Activated CD8-positive, alpha-beta T cell treated with anti-CD3 and anti-CD28 coated beads, Interleukin-2, amount 10 ng/mL, durations not matched to agents 7 days and 5 days (primary cell): Measurements from ENCODE around the gene SMG6. TPM values are rescaled to one million over a fixed set of nuclear protein-coding genes. Genes with fewer than 3 reads are reported as not detected.
A peak's percentile ranks its signal among the peaks of the same experiment; 100 is the strongest.
"Not testable (repeated sequence)": the region's sequence is repeated elsewhere in the genome, so short reads cannot be mapped to it uniquely, and the experiment has no call there.

ENCODE experiments used
- ATAC-seq: fragments of 150-1000 bp; cut with Tn5 transposase; one replicate; pipeline ENCODE4 v1.10.0; 2021; ENCODE audit warnings: moderate library complexity
- CTCF ChIA-PET: fragments of 350-600 bp; sonication (Branson Sonifier 250); formaldehyde crosslinking; loops from one replicate; lab custom pipeline; 2021; ENCODE audit warnings: antibody characterized with exemption; lab: Charles Lee
- POLR2A ChIA-PET: fragments of 350-600 bp; sonication (Branson Sonifier 250); formaldehyde crosslinking; loops from one replicate; lab custom pipeline; 2021; ENCODE audit warnings: antibody characterized with exemption; lab: Charles Lee
- DNase-seq: peaks from one replicate; pipeline ENCODE4 v3.0.0-alpha.2; 2020
- H3K27ac Mint-ChIP-seq: one replicate; pipeline ENCODE4 v1.8.0; 2021; ENCODE audit warnings: mild to moderate bottlenecking, mixed read lengths
- H3K27me3 Mint-ChIP-seq: one replicate; pipeline ENCODE4 v1.8.0; 2021; ENCODE audit warnings: low read depth, mixed read lengths
- H3K36me3 Mint-ChIP-seq: one replicate; pipeline ENCODE4 v1.8.0; 2021; ENCODE audit warnings: low read depth, mixed read lengths
- H3K4me1 Mint-ChIP-seq: one replicate; pipeline ENCODE4 v1.8.0; 2021; ENCODE audit warnings: low read depth, mixed read lengths
- H3K4me3 Mint-ChIP-seq: one replicate; pipeline ENCODE4 v1.8.0; 2021; ENCODE audit warnings: mild to moderate bottlenecking, mixed read lengths
- H3K9me3 Mint-ChIP-seq: one replicate; pipeline ENCODE4 v1.8.0; 2022; ENCODE audit warnings: mixed read lengths; ENCODE audit not compliant: insufficient read depth
- total RNA-seq, 2 experiments: library from RNA; stranded (reverse); gene quantifications; one replicate each; pipeline ENCODE4 v1.2.3, GENCODE V29; 2021

The SMG6 gene
- total RNA-seq, 2 experiments from 2014 or later = 49.8 to 55.9 TPM

DNA sequence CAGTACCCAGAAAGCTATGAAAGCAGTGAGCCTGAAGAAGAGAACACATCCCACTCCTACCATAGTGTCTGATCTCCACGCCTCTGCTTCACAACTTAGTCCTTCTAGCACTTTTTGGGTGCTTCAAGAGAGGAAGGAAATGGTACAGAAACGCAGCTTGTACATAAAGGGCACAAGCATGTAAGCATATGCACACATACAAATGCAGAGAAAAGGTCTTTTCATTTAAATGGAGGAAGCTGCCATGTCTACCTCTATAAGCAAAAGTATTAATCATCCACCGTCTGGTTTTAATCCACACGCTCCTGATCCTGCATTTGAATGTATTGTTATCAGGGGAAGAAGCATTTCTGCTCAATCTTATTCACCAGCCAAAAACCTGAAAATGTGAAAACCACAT is 148.0 kb downstream of the SMG6 start:
- Mint-ChIP-seq H3K27ac (no peak overlapping the region), H3K27me3 (no peaks in the 10 kb centered on the region), H3K4me1 (peaks cover 28% of the 10 kb centered on the region), H3K9me3 (no peaks in the 10 kb centered on the region), H3K4me3 (no peak overlapping the region), H3K36me3 (peaks cover 44% of the 10 kb centered on the region)
- CTCF ChIA-PET = interaction anchor here (0.8 to 1.3 kb wide), 2 partner anchors 74 to 90 kb away, joined by 3 to 4 read pairs; no protein-coding TSS in a partner anchor
- POLR2A ChIA-PET = no interaction called here
- DNase-seq = no peak
- no peak for ATAC-seq

DNA sequence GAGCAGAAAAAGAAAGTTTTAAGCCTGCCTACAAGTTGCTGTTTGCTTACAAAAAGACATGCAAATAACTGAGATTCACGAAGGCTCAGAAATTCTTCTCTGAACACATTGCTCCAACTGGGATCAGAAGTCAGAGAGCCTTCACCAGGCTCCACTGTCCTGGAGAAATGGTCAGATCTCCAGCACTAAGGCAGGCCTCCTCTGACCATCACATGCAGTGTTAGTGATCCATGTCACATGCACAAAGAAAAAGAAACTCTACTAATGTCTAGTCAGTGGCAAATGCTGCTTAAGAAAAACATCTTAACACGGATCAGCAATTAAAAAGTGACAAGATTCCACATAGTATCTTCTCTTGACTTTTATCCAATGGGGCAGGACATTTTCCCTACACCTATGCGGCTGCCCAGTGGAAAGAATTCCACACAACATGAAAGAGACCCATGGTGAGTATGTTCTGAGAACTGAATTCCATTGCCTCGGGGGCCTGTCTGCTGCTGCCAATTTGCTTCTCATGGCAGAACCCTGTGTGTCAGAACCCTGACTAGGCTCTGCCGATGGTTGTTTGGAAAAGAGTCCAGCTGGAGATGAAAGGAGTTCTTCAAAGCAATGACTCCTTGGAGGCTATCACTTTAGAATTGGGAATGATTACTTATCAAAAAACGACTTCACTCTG is 152.1 kb downstream of the SMG6 start:
- POLR2A ChIA-PET = interaction anchor here (0.6 kb wide), 1 partner anchor 1970 kb away, joined by 3 read pairs; no protein-coding TSS in a partner anchor
- CTCF ChIA-PET = interaction anchor here (1.2 kb wide), 1 partner anchor 93 kb away, joined by 3 read pairs; no protein-coding TSS in a partner anchor
- Mint-ChIP-seq H3K27ac (peak overlapping the region; percentile 6), H3K9me3 (no peaks in the 10 kb centered on the region), H3K36me3 (peaks cover 50% of the 10 kb centered on the region), H3K4me1 (peaks cover 12% of the 10 kb centered on the region), H3K4me3 (no peak overlapping the region), H3K27me3 (no peaks in the 10 kb centered on the region)
- no peak for ATAC-seq
- no peak for DNase-seq

DNA sequence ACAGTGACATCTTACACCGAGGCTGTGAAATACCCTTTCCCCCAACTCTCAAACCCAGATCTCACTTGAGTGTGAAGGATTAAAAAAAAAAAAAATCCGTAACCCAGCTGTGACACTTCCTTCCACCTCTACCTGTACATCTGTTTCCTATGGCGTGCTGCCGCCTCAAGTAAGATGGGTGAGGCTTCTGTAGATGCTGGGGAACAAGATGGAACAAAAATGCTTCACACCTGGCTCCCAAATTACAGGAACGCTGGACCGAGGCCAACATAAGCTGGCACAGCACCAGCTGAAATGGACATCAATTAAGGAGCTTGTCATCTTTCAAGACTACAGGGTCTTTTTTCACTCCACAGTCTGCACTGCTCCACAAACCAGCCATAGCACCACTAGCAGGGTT is 152.8 kb downstream of the SMG6 start:
- ChIA-PET POLR2A (interaction anchor here (0.6 kb wide), 1 partner anchor 1970 kb away, joined by 3 read pairs; no protein-coding TSS in a partner anchor), CTCF (interaction anchor here (1.2 kb wide), 1 partner anchor 94 kb away, joined by 3 read pairs; no protein-coding TSS in a partner anchor)
- H3K9me3 Mint-ChIP-seq = no peaks in the 10 kb centered on the region
- ATAC-seq = no peak
- no peak overlapping the region for H3K27ac Mint-ChIP-seq
- H3K4me1 Mint-ChIP-seq = peaks cover 18% of the 10 kb centered on the region
- H3K27me3 Mint-ChIP-seq = no peaks in the 10 kb centered on the region
- H3K36me3 Mint-ChIP-seq = peaks cover 51% of the 10 kb centered on the region
- no peak overlapping the region for H3K4me3 Mint-ChIP-seq
- no peak for DNase-seq

DNA sequence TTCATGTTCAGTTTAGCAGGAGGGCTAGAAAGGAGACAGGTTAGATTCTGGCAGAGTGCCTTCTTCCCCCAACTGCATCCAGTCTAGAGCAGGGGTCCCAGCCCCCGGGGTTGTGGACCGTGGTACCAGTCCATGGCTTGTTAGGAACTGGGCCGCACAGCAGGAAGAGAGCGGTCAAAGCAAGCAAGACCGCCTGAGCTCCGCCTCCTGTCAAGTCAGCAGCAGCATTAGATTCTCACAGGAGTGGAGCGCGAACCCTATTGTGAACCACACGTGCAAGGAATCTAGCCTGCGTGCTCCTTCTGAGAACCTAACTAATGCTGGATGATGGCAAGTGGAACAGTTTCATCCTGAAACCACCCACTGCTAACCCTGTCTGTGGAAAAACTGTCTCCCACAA is 153.7 kb downstream of the SMG6 start:
- Mint-ChIP-seq H3K4me1 (peaks cover 12% of the 10 kb centered on the region), H3K4me3 (no peak overlapping the region), H3K27me3 (no peaks in the 10 kb centered on the region), H3K9me3 (no peaks in the 10 kb centered on the region), H3K36me3 (peaks cover 46% of the 10 kb centered on the region), H3K27ac (no peak overlapping the region)
- ATAC-seq (no peak), DNase-seq (no peak)
- POLR2A ChIA-PET = no interaction called here
- CTCF ChIA-PET = interaction anchor here (1.2 kb wide), 1 partner anchor 203 kb away, joined by 3 read pairs; no protein-coding TSS in a partner anchor

DNA sequence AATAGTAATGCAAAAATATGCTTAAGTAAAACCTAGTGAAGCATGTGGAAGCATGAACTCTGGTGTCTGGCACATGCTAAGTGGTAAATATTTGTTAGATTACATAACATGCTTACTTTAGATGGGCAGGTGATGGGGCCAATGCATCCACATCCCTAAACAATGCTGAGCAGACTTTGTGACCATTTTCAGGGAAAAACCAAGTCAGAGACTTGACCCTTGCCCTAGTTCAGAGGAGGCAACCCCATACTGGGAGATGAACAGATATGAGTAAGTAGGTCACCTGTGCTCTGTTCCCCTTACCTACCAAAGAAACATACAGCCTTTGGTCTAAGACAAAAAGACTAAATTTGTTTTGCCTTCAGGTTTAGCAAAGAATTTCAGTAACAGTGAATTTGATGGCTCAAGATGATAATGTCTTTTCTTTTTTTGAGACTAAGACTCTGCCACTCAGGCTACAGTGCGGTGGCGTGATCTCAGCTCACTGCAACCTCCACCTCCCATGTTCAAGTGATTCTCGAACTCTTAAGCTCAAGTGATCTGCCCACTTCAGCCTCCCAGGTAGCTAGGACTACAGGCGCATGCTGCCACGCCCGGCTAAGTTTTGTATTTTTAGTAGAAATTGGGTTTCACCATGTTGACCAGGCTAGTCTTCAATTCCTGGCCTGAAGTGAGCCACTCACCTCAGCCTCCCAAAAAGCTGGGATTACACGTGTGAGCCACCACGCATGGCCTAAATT is 157.3 kb downstream of the SMG6 start:
- POLR2A ChIA-PET = no interaction called here

DNA sequence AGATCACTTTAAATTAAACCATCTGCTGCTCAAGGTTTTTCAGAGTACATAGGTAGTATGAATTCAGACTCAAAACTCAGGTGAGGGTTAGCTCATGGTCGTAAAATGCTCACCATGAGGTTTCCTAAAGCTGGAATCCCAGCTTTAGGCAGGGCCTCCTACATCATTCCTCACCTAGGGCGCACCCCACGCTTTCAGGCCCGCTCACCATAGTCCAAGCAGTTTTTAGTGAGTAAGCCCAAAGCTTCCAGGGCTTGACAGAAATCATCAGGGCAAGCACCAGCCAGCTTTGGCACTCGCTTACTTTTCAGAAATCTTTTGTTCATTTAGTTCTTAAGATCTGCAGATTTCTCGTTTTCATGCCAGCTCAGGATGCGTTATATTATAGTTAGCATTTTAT is 158.9 kb downstream of the SMG6 start:
- POLR2A ChIA-PET = interaction anchor here (0.6 kb wide), 1 partner anchor 78 kb away, joined by 3 read pairs; no protein-coding TSS in a partner anchor
- Mint-ChIP-seq H3K4me3 (no peak overlapping the region), H3K9me3 (no peaks in the 10 kb centered on the region), H3K27ac (no peak overlapping the region), H3K27me3 (no peaks in the 10 kb centered on the region), H3K4me1 (peaks cover 7% of the 10 kb centered on the region), H3K36me3 (peaks cover 26% of the 10 kb centered on the region)
- CTCF ChIA-PET = interaction anchor here (1.9 kb wide), 1 partner anchor 100 kb away, joined by 6 read pairs; no protein-coding TSS in a partner anchor
- ATAC-seq (no peak), DNase-seq (no peak)

More for the DNA sequence above, 157.3 kb downstream of the SMG6 start:
- Mint-ChIP-seq H3K27ac (no peak overlapping the region), H3K4me3 (no peak overlapping the region), H3K9me3 (no peaks in the 10 kb centered on the region), H3K4me1 (peaks cover 12% of the 10 kb centered on the region), H3K36me3 (peaks cover 37% of the 10 kb centered on the region), H3K27me3 (no peaks in the 10 kb centered on the region)
- DNase-seq = no peak
- CTCF ChIA-PET = interaction anchor here (1.6 kb wide), 1 partner anchor 99 kb away, joined by 4 read pairs; no protein-coding TSS in a partner anchor
- no peak for ATAC-seq

DNA sequence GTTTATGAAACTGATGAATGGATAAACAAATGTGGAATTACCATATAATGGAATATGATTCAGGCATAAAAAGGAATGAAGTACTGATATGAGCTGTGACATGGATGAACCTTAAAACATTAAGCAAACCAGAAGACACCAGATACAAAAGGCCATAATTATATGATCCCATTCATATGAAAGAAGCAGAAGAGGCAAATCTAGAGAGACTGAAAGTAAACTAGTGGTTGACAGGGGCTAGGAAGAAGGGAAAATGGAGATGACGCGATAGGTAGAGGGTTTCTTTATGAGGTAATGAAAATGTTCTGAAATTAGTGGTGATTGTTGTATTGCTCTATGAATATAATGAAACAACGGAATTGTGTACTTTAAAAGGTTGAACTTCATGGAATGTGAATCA is 160.3 kb downstream of the SMG6 start:
- no peak overlapping the region for H3K27ac Mint-ChIP-seq
- ChIA-PET CTCF (no interaction called here), POLR2A (no interaction called here)
- no peaks in the 10 kb centered on the region for H3K27me3 Mint-ChIP-seq
- no peak for DNase-seq
- peaks cover 18% of the 10 kb centered on the region for H3K36me3 Mint-ChIP-seq
- peaks cover 16% of the 10 kb centered on the region for H3K4me1 Mint-ChIP-seq
- H3K9me3 Mint-ChIP-seq = no peaks in the 10 kb centered on the region
- no peak overlapping the region for H3K4me3 Mint-ChIP-seq
- ATAC-seq = no peak

DNA sequence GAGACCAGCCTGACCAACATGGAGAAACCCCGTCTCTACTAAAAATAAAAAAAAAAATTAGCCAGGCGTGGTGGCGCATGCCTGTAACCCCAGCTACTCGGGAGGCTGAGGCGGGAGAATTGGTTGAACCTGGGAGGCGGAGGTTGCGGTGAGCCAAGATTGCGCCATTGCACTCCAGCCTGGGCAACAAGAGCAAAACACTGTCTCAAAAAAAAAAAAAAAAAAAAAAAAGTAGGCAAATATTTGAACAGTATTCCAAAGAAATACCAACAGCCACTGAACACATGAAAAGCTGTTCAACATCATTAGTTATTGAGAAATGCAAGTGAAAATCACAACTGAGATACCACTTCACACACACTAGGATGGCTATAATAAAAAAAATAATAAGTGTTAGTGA is 160.9 kb downstream of the SMG6 start:
- H3K9me3 Mint-ChIP-seq, H3K27ac Mint-ChIP-seq, DNase-seq, H3K27me3 Mint-ChIP-seq, H3K4me3 Mint-ChIP-seq, POLR2A ChIA-PET, ATAC-seq, CTCF ChIA-PET: not testable (repeated sequence)
- Mint-ChIP-seq H3K36me3 (peaks cover 20% of the 10 kb centered on the region), H3K4me1 (peaks cover 22% of the 10 kb centered on the region)

DNA sequence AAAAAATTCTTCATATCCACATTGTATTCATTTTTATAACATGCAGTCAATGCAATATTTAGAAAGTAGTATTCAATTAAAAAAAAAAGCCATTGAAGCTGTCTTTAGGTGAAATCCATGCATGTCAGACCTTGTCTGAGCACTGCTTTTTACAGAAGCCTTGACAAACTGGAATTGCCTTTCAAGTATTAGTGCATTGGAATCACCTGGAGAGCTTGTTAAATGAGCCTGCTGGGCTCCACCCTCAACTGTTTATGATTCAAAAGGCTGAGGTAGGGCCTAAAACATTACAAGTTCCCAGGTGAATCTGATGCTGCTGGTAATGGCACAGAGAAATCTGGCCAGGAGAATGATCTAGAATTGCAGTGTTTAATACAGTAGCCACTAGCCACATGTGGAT is 162.9 kb downstream of the SMG6 start:
- CTCF ChIA-PET = interaction anchor here (1.6 kb wide), 1 partner anchor 104 kb away, joined by 3 read pairs; no protein-coding TSS in a partner anchor

DNA sequence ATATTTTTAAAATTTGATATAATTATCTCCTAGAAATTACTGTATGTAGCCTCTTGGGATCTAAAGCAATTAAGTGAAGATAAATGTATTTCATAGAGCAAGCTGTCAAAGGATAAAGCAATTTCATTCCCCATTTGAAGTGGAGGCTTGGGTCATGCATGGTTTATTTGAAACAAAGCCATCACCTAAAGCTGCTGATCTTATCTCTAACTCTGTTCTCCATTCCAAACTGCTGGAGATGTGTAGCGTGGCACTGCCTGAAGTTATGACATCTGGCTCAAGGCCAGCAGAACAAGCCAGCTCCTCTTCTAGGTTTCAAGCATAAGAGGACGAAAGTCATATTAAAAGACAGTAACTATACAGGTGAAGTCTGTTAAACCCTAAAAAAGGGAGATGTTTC is 164.8 kb downstream of the SMG6 start:
- ChIA-PET POLR2A (interaction anchor here (1.3 kb wide), 1 partner anchor 47 kb away, joined by 4 read pairs; no protein-coding TSS in a partner anchor), CTCF (interaction anchor here (1.1 to 2.9 kb wide), 3 partner anchors 16 to 137 kb away, joined by 3 to 18 read pairs (median 10); no protein-coding TSS in a partner anchor)

More for the DNA sequence above, 162.9 kb downstream of the SMG6 start:
- DNase-seq (no peak), ATAC-seq (no peak)
- Mint-ChIP-seq H3K27ac (no peak overlapping the region), H3K9me3 (no peaks in the 10 kb centered on the region), H3K4me1 (peaks cover 23% of the 10 kb centered on the region), H3K27me3 (no peaks in the 10 kb centered on the region), H3K36me3 (peaks cover 23% of the 10 kb centered on the region), H3K4me3 (no peak overlapping the region)
- POLR2A ChIA-PET = interaction anchor here (0.7 kb wide), 1 partner anchor 687 kb away, joined by 3 read pairs; no protein-coding TSS in a partner anchor

DNA sequence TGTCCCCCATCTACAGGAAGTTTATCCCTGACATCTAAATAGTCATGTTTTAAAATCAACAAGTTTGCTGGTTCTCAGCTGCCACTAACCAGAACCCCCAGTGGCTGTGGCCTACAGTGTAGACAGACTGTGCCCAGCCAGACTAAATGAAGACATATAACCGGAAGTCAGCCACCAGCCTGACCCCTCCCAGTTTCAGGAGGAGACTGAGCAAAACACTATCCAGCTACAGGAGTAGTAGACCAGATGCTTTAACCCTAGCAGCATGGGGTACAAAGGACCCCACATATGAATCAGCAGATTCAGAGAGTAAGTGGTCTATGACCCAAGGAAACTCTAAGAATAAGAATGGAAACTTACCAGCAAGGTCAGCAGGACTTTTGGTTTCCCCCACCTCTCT is 165.3 kb downstream of the SMG6 start:
- POLR2A ChIA-PET = interaction anchor here (1.3 kb wide), 1 partner anchor 47 kb away, joined by 4 read pairs; no protein-coding TSS in a partner anchor
- Mint-ChIP-seq H3K27me3 (no peaks in the 10 kb centered on the region), H3K27ac (peak overlapping the region; percentile 57), H3K9me3 (no peaks in the 10 kb centered on the region), H3K36me3 (peaks cover 17% of the 10 kb centered on the region), H3K4me3 (no peak overlapping the region), H3K4me1 (peaks cover 23% of the 10 kb centered on the region)
- ATAC-seq (peak; percentile 96), DNase-seq (peak; percentile 63)
- CTCF ChIA-PET = interaction anchor here (0.5 to 2.9 kb wide), 5 partner anchors 16 to 881 kb away, joined by 3 to 18 read pairs (median 4); no protein-coding TSS in a partner anchor

More for the DNA sequence above, 164.8 kb downstream of the SMG6 start:
- Mint-ChIP-seq H3K27me3 (no peaks in the 10 kb centered on the region), H3K9me3 (no peaks in the 10 kb centered on the region), H3K36me3 (peaks cover 18% of the 10 kb centered on the region), H3K4me1 (peaks cover 23% of the 10 kb centered on the region), H3K27ac (peak overlapping the region; percentile 14), H3K4me3 (no peak overlapping the region)
- no peak for ATAC-seq
- DNase-seq = no peak
